GM23338 (cell line): ENCODE results near the gene MELK. TPM values are rescaled to one million over a fixed set of nuclear protein-coding genes. Genes with fewer than 3 reads are reported as not detected.

Experiments used
- ATAC-seq: fragments of 200-7000 bp; cut with Tn5 transposase; 3 replicates; pipeline ENCODE4 v1.9.1; 2020
- DNase-seq: peaks from one replicate; pipeline ENCODE4 v3.0.0-alpha.2; 2015; ENCODE audit warnings: low spot score
- H2AFZ ChIP-seq: fragments of 200-600 bp; sonication (generic); 2 replicates; pipeline ENCODE4 v1.8.0; 2016; ENCODE audit warnings: antibody characterized with exemption, mild to moderate bottlenecking, moderate library complexity
- H3F3A ChIP-seq: fragments of 200-600 bp; sonication (generic); replicated peaks from 2 replicates; pipeline ENCODE4 v1.8.0; 2017; ENCODE audit warnings: antibody characterized with exemption, mixed run types, low read depth
- H3K27ac ChIP-seq: fragments of 200-600 bp; sonication (generic); 2 replicates; pipeline ENCODE4 v1.6.1; 2016; ENCODE audit warnings: low read depth
- H3K27me3 ChIP-seq: fragments of 200-600 bp; sonication (generic); 2 replicates; pipeline ENCODE4 v1.8.0; 2016; ENCODE audit warnings: mild to moderate bottlenecking, mixed run types, moderate library complexity; ENCODE audit not compliant: insufficient read depth
- H3K36me3 ChIP-seq: fragments of 200-600 bp; sonication (generic); 2 replicates; pipeline ENCODE4 v1.8.0; 2016; ENCODE audit warnings: mild to moderate bottlenecking; ENCODE audit not compliant: insufficient read depth
- H3K4me1 ChIP-seq: fragments of 200-600 bp; sonication (generic); 2 replicates; pipeline ENCODE4 v1.8.0; 2016; ENCODE audit warnings: mild to moderate bottlenecking, moderate library complexity; ENCODE audit not compliant: insufficient read depth
- H3K4me2 ChIP-seq: fragments of 200-600 bp; sonication (generic); 2 replicates; pipeline ENCODE4 v1.7.1; 2017; ENCODE audit warnings: mixed run types
- H3K4me3 ChIP-seq: fragments of 200-600 bp; sonication (generic); 2 replicates; pipeline ENCODE4 v1.6.1; 2016; ENCODE audit warnings: mixed run types
- H3K79me2 ChIP-seq: fragments of 200-600 bp; sonication (generic); replicated peaks from 2 replicates; pipeline ENCODE4 v1.8.0; 2017; ENCODE audit warnings: mild to moderate bottlenecking; ENCODE audit not compliant: insufficient read depth
- H3K9me2 ChIP-seq: fragments of 200-600 bp; sonication (generic); 2 replicates; pipeline ENCODE4 v1.8.0; 2017; ENCODE audit not compliant: insufficient read depth
- H4K20me1 ChIP-seq: fragments of 200-600 bp; sonication (generic); replicated peaks from 2 replicates; pipeline ENCODE4 v1.8.0; 2017; ENCODE audit warnings: mild to moderate bottlenecking; ENCODE audit not compliant: insufficient read depth
- H3K27ac Mint-ChIP-seq: 2 replicates; pipeline ENCODE4 v1.8.0; 2020; ENCODE audit warnings: inconsistent platforms, mild to moderate bottlenecking, moderate library complexity, mixed read lengths
- H3K27me3 Mint-ChIP-seq: 3 replicates; pipeline ENCODE4 v1.8.0; 2022; ENCODE audit warnings: low read depth, mild to moderate bottlenecking, moderate library complexity, mixed read lengths, inconsistent platforms; ENCODE audit not compliant: insufficient read depth, poor library complexity
- H3K36me3 Mint-ChIP-seq: 3 replicates; pipeline ENCODE4 v1.8.0; 2021; ENCODE audit warnings: low read depth, mild to moderate bottlenecking, inconsistent platforms, moderate library complexity, mixed read lengths
- H3K4me1 Mint-ChIP-seq: 3 replicates; pipeline ENCODE4 v1.8.0; 2020; ENCODE audit warnings: mild to moderate bottlenecking, inconsistent platforms, mixed read lengths
- H3K4me3 Mint-ChIP-seq: 3 replicates; pipeline ENCODE4 v1.8.0; 2021; ENCODE audit warnings: moderate library complexity, mild to moderate bottlenecking, inconsistent platforms, mixed read lengths
- H3K9me3 Mint-ChIP-seq: 3 replicates; pipeline ENCODE4 v1.8.0; 2020; ENCODE audit warnings: moderate library complexity, mild to moderate bottlenecking, inconsistent platforms, mixed read lengths
- CTCF ChIP-seq, 2 experiments: fragments of 200-600 bp in 1 of 2; sonication (generic) in 1 of 2; conservative IDR thresholded peaks; 2 replicates each; pipeline versions ENCODE4 v1.5.1 to v1.6.1; 2016 to 2017; ENCODE audit warnings: antibody characterized with exemption in 2 of 2, low read depth in 2 of 2, mild to moderate bottlenecking in 2 of 2, moderate library complexity in 1 of 2
- EZH2 ChIP-seq: fragments of 200-600 bp; sonication (generic); IDR thresholded peaks from one replicate; pipeline ENCODE4 v1.8.0; 2017; ENCODE audit warnings: antibody characterized with exemption, mild to moderate bottlenecking, low read depth; ENCODE audit not compliant: unreplicated experiment
- EZH2phosphoT487 ChIP-seq: fragments of 200-600 bp; sonication (generic); IDR thresholded peaks from one replicate; pipeline ENCODE4 v1.8.1; 2018; ENCODE audit warnings: antibody characterized with exemption; ENCODE audit not compliant: unreplicated experiment
- JUNB ChIP-seq: IDR thresholded peaks from one replicate; pipeline ENCODE4 v1.6.1; 2016; ENCODE audit warnings: antibody characterized with exemption; ENCODE audit not compliant: unreplicated experiment
- POLR2AphosphoS5 ChIP-seq: IDR thresholded peaks from 2 replicates; pipeline ENCODE4 v1.6.1; 2016; ENCODE audit warnings: antibody characterized with exemption, low read depth
- REST ChIP-seq: IDR thresholded peaks from one replicate; pipeline ENCODE4 v1.6.1; 2018; ENCODE audit warnings: antibody characterized with exemption; ENCODE audit not compliant: unreplicated experiment
- STAT1 ChIP-seq: IDR thresholded peaks from one replicate; pipeline ENCODE4 v1.6.1; 2016; ENCODE audit warnings: antibody characterized with exemption; ENCODE audit not compliant: unreplicated experiment
- ZNF114 ChIP-seq: fragments of 250-450 bp; sonication (Bioruptor Pico); IDR thresholded peaks from 2 replicates; pipeline ENCODE4 v1.5.0; 2020; ENCODE audit warnings: mild to moderate bottlenecking, moderate library complexity
- ZNF331 ChIP-seq: fragments of 250-450 bp; sonication (Bioruptor Pico); IDR thresholded peaks from 2 replicates; pipeline ENCODE4 v1.5.0; 2020; ENCODE audit warnings: low read depth, mild to moderate bottlenecking, moderate library complexity
- ZNF462 ChIP-seq: fragments of 250-450 bp; sonication (Bioruptor Pico); IDR thresholded peaks from 2 replicates; pipeline ENCODE4 v1.5.0; 2020; ENCODE audit warnings: mild to moderate bottlenecking, moderate library complexity
- polyA plus RNA-seq: library from polyadenylated mRNA; unstranded; fragments of >200 nt; fragmentation: Nextera tagmentation; extraction: Ambion mirVana; gene quantifications from 2 replicates; pipeline ENCODE4 v1.2.1, GENCODE V29; 2016
- total RNA-seq: library from RNA; depleted of rRNA; stranded (reverse); fragments of >200 nt; shearing (Covaris generic); gene quantifications from 2 replicates; pipeline ENCODE4 v1.2.3, GENCODE V29; 2014

Gene MELK
- total and polyA plus RNA-seq, 2 experiments from 2014 or later, result 37.2 to 55.7 TPM

GRCh38 chr9:36640771-36641381, 68.2 kb downstream of the MELK start:
- H2AFZ ChIP-seq, result no peak overlapping the region
- ATAC-seq, result no peak
- Mint-ChIP-seq H3K36me3 (peaks cover 32% of the 10 kb centered on the region), H3K27ac (no peak overlapping the region), H3K9me3 (no peaks in the 10 kb centered on the region), H3K4me3 (no peak overlapping the region), H3K4me1 (no peaks in the 10 kb centered on the region), H3K27me3 (peaks cover 3% of the 10 kb centered on the region)
- H3K4me3 ChIP-seq, result no peak overlapping the region
- H3K27me3 ChIP-seq, result no peaks in the 10 kb centered on the region
- no peaks in the 10 kb centered on the region for H3K4me1 ChIP-seq
- no peaks in the 10 kb centered on the region for H3K9me2 ChIP-seq
- H3K36me3 ChIP-seq, result peaks cover 10% of the 10 kb centered on the region
- TF ChIP-seq POLR2AphosphoS5, result no peak
- peaks cover 5% of the 10 kb centered on the region; the same call in 1 of the 2 replicates for H4K20me1 ChIP-seq
- H3K79me2 ChIP-seq, result no peaks in the 10 kb centered on the region; the same call in 1 of the 2 replicates
- H3F3A ChIP-seq, result no peaks in the 10 kb centered on the region
- no peak overlapping the region for H3K27ac ChIP-seq
- no peak overlapping the region for H3K4me2 ChIP-seq
- no peak for DNase-seq

- Mint-ChIP-seq H3K4me1 (no peaks in the 10 kb centered on the region), H3K9me3 (no peaks in the 10 kb centered on the region), H3K36me3 (peaks cover 24% of the 10 kb centered on the region), H3K4me3 (no peak overlapping the region), H3K27me3 (peaks cover 5% of the 10 kb centered on the region), H3K27ac (no peak overlapping the region)
- no peak overlapping the region for H3K4me2 ChIP-seq
- H3F3A ChIP-seq, result no peaks in the 10 kb centered on the region
- no peaks in the 10 kb centered on the region for H3K27me3 ChIP-seq
- H3K36me3 ChIP-seq, result peaks cover 10% of the 10 kb centered on the region
- no peak overlapping the region for H2AFZ ChIP-seq
- H3K27ac ChIP-seq, result no peak overlapping the region
- no peak overlapping the region for H3K4me3 ChIP-seq
- no peaks in the 10 kb centered on the region for H3K4me1 ChIP-seq
- ATAC-seq, result no peak
- H4K20me1 ChIP-seq, result peaks cover 5% of the 10 kb centered on the region; the same call in 1 of the 2 replicates
- no peak for DNase-seq
- no peaks in the 10 kb centered on the region for H3K9me2 ChIP-seq
- H3K79me2 ChIP-seq, result no peaks in the 10 kb centered on the region; the same call in 1 of the 2 replicates
- TF ChIP-seq POLR2AphosphoS5 (no peak), CTCF (conservative IDR thresholded peaks at IDR 0.05; ENCODE audit: low read depth in 2 of 2) (no peak), STAT1 (no peak), JUNB (no peak), EZH2 (no peak), ZNF114 (CRISPR knock-in tag) (no peak), ZNF331 (CRISPR knock-in tag) (no peak), EZH2phosphoT487 (no peak), REST (no peak), ZNF462 (CRISPR knock-in tag) (no peak)
Measured at GRCh38 chr9:36642817-36643216, 70.1 kb downstream of the MELK start.
